H1 (cell line): ENCODE results near the gene MYBPC2.

Experiments
- CEBPB ChIP-seq: IDR thresholded peaks from 2 replicates; pipeline ENCODE4 v1.6.1; 2012; ENCODE audit warnings: low read depth, low read length
- CTCF ChIP-seq, 3 experiments: IDR thresholded peaks; 1 replicate in 2 of 3; 2 replicates in 1 of 3; pipeline versions ENCODE4 v1.5.1 to v1.6.1; 2011; ENCODE audit warnings: low read length in 3 of 3, mild to moderate bottlenecking in 3 of 3, inconsistent platforms in 2 of 3, low read depth in 1 of 3, moderate library complexity in 1 of 3; ENCODE audit not compliant: insufficient read depth in 1 of 3; ENCODE audit errors: control extremely low read depth in 1 of 3
- EP300 ChIP-seq, 2 experiments: IDR thresholded peaks; 1 replicate in 1 of 2; 2 replicates in 1 of 2; pipeline ENCODE4 v1.6.1; 2011 to 2012; ENCODE audit warnings: low read depth in 2 of 2, low read length in 2 of 2, mild to moderate bottlenecking in 2 of 2, borderline replicate concordance in 1 of 2, inconsistent platforms in 1 of 2, moderate library complexity in 1 of 2
- KDM1A ChIP-seq: fragments of 200-600, 300-600 bp; sonication (generic); IDR thresholded peaks from 2 replicates; pipeline ENCODE4 v1.7.1; 2016; ENCODE audit warnings: mild to moderate bottlenecking, low read length, borderline replicate concordance
- POLR2A ChIP-seq, 2 experiments: IDR thresholded peaks; 1 replicate in 1 of 2; 2 replicates in 1 of 2; pipeline ENCODE4 v1.6.1; 2011; ENCODE audit warnings: low read depth in 2 of 2, low read length in 2 of 2, mild to moderate bottlenecking in 2 of 2; ENCODE audit errors: control extremely low read depth in 1 of 2
- POLR2AphosphoS5 ChIP-seq: IDR thresholded peaks from 2 replicates; pipeline ENCODE4 v1.6.1; 2011; ENCODE audit warnings: low read depth, low read length
- SAP30 ChIP-seq: fragments of 300-600 bp; sonication (generic); IDR thresholded peaks from 2 replicates; pipeline ENCODE4 v1.7.1; 2012; ENCODE audit warnings: low read length, moderate library complexity, mild to moderate bottlenecking, inconsistent platforms; ENCODE audit not compliant: insufficient read depth, insufficient replicate concordance

DNA sequence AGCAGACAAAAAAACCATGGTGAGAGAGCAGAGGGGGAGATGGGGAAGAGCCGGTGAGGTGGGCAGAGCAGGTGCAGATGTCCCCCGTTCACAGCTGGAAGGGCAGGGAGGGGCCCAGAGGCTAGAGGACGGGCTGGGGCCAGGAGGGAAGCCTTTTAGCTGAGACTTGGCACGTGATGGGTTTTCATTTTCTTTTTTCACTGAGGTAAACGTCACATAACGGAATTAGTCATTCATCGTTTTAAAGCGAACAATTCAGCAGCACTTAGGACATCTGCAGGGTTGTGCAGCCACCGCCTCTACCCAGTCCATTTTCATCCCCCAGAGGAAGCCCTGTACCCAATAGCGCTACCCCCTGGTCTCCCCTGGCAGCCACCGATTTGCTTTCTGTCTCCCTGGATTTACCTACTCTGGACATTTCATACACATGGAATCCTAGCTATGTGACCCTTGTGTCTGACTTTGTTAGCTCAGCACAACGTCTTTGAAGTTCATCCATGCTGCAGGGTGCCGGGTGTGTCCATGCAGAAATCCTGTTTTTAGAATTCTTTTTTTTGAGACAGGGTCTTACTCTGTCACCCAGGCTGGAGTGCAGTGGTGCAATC, 27.6 kb downstream of the MYBPC2 start:
- TF ChIP-seq KDM1A (no peak), POLR2AphosphoS5 (no peak), SAP30 (no peak), CTCF (IDR thresholded peaks at IDR 0.05; ENCODE audit: control extremely low read depth in 1 of 3, insufficient read depth in 1 of 3, low read depth in 1 of 3, low read length in 3 of 3) (peak; percentile 15 to 21 (median 18); a peak in 2 of 4 replicates), POLR2A (IDR thresholded peaks at IDR 0.05; ENCODE audit: control extremely low read depth in 1 of 2, low read depth in 2 of 2, low read length in 2 of 2) (no peak), EP300 (IDR thresholded peaks at IDR 0.05; ENCODE audit: borderline replicate concordance in 1 of 2, low read depth in 2 of 2, low read length in 2 of 2) (no peak), CEBPB (no peak)
